ENCODE results near the gene RPS25.
A peak's percentile ranks its signal among the peaks of the same experiment; 100 is the strongest.
"Not testable (repeated sequence)": the region's sequence is repeated elsewhere in the genome, so short reads cannot be mapped to it uniquely, and the experiment has no call there.

Gene RPS25

DNA sequence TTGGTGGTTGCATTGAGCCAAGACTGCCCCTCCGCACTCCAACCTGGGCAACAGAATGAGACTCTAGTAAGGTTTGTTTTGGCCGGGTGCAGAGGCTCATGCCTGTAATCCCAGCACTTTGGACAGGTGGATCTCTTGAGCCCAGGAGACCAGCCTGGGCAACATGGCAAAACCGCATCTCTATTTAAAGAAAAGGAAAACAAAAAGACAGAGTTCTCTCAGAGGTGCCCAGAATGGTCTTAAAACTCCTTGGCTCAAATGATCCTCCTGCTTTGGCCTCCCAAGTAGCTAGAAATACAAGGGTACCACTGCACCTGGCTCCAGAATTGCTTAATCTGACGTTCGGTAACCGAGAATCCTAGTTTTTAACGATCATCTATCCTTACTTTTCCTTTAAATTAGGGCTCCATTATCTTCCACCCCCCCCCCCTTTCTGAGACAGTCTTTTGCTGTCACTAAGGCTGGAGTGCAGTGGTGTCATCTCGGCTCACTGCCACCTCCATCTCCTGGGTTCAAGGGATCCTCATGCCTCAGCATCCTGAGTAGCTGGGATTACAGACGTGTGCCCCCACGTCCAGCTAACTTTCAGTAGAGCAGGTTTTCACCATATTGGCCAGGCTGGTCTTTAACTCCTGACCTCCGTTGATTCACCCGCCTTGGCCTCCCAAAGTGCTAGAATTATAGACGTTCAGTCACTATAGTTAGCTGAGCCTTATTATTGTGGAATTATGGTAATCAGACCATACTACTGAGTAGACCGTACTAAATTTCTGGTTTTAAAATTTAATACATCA lies 1.7 kb downstream of the RPS25 start:
- DNase-seq (ENCODE audit: low read depth in 2 of 3, low spot score in 1 of 3) = no peak

DNA sequence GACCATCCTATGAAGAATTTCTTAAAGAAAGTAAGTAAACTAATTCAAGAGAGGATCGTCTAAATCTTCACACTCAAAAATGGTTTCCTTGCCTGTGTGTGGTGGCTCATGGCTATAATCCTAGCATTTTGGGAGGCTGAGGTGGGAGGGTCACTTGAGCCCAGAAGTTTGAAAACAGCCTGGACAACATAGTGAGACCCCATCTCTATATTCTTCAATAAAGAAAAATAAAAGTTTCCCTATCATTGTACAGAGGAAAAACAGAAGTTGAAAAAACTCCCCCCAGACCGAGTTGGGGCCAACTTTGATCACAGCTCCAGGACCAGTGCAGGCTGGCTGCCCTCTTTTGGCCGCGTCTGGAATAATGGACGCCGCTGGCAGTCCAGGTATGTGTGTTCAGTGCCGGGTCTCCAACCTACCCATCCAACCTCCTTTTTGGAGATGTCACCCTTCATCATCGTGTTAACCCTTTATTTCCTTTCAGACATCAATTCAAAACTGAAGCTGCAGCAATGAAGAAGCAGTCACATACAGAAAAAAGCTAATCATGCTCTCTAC lies 3.0 kb downstream of the RPS25 start:
- no peak for DNase-seq (ENCODE audit: low read depth in 2 of 3, low spot score in 1 of 3)

DNA sequence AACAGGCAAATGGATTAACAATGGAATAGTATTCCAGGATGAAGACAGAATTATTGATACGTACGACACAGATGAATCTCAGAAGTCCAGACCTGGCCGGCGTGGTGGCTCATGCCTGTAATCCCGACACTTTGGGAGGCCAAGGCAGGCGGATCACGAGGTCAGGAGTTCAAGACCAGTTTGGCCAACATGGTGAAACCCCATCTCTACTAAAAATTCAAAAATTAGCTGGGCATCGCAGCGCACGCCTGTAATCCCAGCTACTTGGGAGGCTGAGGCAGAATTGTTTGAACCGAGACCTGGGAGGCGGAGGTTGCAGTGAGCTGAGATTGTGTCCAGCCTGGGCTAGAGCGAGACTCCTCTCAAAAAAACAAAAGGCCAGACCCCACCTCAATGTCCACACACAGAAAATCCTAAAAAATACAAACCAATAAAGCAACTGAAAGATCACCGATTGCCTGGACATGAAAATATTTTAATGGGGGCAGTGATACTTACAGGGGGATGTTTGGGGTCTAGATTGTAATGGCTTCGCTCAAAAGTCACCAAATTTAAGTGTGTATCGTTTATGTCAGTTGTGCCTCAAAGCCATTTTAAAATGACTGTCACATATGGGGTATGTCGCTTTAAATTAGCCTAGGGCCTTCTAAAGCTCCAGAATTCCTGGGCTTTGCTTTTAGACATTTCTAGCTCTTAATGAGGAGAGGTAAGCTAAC lies 3.8 kb downstream of the RPS25 start:
- DNase-seq (ENCODE audit: low read depth in 2 of 3, low spot score in 1 of 3) = no peak

DNA sequence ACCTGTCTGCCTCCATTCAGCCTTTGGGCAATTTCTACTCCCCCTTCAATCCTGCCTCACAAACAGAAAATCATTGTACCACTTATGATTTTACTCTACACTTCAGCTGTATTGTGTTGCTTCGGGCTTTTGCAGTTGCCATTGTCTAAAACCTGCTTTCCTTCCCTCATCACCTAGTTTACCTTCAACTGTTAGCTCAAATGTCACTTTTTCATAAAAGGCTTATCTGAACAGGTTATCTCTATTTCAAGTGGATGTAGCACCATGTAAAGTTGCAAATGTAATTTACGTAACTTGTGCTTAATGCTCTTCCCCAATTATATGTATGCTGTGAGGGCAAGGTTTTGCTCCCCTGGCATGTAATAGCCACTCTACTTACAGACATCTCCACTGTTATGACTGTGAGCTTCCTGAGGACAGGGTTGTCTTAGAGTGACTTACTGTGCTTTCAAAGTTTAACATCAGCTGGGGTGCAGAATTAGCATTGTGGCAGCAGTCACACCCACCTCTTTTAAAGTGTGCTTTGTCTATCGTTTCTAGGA lies 5.4 kb downstream of the RPS25 start:
- no peak for DNase-seq (ENCODE audit: low read depth in 2 of 3, low spot score in 1 of 3)

DNA sequence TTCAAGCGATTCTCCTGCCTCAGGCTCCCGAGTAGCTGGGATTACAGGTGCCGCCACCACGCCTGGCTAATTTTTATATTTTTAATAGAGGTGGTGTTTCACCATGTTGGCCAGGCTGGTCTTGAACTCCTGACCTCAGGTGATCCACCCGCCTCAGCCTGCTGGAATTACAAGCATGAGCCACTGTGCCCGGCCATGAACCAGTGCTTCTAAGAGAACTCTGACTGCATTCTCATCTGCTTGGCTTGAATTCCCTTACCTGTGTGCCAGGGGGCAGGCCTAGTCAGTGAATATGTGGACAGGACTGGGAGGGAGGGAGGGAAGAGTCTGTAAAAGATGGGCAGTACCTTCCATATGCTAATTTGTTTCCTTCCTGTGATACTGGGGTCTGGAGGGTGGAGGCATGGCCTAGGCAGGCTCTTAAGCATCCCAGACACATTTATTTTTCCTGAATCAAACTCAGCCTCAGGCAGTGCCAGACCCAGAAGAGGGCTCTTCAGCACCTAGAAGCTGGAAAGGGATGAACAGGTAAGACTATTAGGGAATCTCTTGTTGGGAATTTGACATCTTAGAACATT lies 6.6 kb downstream of the RPS25 start:
- no peak for DNase-seq (ENCODE audit: low read depth in 2 of 3, low spot score in 1 of 3)

DNA sequence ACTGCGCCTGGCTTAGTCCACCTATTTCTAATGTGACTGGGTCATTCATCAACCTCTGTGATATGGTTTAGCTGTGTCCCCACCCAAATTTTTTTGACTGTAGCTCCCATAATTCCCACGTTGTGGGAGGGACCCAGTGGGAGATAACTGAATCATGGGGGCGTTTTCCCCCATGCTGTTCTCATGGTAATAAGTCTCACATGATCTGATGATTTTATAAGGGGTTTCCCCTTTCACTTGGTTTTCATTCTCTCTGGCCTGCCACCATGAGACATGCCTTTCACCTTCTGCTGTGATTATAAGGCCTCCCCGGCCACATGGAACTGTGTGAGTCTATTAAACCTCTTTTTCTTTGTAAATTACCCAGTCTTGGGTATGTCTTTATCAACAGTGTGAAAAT lies 11.5 kb downstream of the RPS25 start:
- no peak for DNase-seq (ENCODE audit: low read depth in 2 of 3, low spot score in 1 of 3)

DNA sequence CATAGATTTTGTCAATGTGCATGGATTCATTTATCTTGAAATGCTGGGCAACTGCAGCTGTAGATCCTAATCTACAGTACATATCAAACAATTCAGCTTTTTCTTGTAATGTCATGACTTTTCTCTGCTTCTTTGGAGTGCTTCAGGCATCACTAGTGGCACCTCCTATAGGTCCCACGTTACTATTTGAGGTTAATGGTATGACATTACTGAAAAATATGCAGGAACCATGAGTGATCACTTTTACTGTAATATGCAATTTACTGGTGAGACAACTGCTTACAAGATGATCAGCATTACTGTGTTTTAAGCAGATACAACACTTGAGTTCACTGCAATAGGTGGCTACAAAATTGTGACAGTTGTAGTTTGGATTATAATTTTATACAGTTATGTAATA lies 17.2 kb downstream of the RPS25 start:
- no peak for DNase-seq (ENCODE audit: low read depth in 2 of 3, low spot score in 1 of 3)

DNA sequence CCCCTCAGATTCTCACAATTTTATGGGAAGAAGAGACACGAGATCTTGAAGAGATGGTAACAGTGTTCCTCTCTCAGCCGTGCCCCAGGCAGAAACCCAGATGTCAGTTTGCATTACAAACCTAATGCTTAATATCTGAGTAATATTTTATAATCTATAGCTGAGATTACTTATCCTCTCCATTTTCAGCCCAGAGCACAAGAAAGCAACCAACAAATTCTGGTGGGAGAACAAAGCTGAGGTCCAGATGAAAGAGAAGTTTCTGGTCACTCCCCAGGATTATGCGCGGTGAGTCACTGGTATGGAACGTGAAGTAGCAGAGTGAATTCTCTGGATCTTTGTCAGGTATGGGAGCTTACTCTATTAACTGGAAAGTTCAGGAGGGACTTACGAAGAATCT lies 19.3 kb downstream of the RPS25 start:
- DNase-seq (ENCODE audit: low read depth in 2 of 3, low spot score in 1 of 3) = no peak

DNA sequence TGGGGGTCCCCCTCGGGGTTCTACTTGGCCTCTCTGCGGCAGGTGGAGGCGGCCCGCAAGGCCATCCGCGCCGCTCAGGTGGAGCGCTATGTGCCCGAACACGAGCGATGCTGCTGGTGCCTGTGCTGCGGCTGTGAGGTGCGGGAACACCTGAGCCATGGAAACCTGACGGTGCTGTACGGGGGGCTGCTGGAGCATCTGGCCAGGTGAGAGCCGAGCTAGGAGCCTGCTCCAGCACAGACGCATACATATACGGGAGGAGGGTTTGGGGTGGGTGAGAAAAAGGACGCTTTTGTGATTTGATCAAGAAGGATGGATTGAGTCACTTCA lies 19.8 kb downstream of the RPS25 start:
- DNase-seq (ENCODE audit: low read depth in 2 of 3, low spot score in 1 of 3) = no peak

DNA sequence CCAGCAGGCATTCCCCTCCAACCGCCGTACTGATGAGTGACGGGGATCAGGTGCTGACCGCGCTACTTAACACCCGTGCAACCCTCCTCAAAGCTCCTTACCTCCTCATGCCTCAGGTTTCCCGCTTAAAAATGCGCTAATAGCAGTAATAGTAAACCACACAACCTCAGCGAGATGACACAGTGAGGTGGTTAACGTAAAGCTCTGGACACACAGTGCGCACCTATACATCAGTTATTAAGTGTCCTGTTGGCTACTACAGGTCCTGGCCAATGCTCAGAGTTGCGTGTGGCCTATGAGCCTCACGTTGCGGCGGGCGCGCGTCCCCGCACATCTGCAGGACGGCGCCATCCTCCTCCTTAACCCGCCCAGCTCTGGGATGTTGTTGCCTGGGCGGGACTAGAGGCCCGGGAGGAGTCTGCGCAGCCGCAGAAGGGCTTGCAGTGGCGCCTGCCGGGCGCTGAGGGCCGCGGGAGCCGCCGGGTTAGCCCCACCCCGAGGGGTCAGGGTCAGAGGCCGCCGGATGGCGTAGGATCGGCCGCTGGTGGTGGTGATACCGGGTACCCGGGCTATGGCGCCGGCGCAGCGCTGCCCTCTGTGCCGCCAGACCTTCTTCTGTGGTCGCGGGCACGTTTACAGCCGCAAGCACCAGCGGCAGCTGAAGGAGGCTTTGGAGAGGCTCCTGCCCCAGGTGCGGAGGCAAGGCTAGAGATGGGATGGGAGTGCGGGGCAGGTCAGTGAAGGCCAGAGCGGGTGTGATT lies 20.3 kb downstream of the RPS25 start, which contains the start of gene CENATAC:
TSS of gene CENATAC (plus strand) at position 512 of the 761 bp plus-strand sequence. CDS start at position 572, 60 bp downstream.
- peak; percentile 94 to 95 (median 94) for DNase-seq (ENCODE audit: low read depth in 2 of 3, low spot score in 1 of 3)

DNA sequence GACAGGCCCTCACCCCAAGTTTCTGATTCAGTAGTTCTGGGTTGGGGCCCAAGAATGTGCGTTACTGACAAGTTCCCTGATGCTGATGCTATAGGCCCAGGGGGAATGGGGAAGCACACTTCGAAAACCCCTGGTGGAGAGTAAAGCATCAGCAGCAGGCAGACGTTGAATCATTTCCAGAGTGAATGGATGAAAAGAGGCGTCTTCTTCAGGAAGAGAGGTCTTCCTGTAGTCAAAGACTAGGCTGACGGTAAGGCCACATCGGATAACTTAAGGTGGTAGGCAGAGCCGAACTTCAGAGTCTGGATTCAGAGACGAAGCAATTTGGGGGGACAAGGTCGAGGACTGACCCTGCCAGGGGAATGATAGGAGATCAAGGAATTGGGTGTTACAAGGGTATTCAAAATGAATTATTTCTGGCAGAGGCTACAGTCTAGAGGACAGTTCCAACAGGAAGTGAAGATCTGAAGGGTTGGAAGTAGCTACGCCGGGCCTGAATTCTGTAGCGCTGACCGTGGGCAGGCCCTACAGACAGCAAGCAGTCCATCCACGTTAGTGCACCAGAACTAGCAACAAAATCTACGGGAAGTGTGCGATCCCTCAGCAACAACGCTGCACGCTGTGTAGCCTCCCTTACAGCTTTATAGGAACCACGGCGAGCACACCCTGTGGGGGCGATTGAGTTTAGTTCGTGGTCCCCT lies 21.1 kb downstream of the RPS25 start:
- DNase-seq (ENCODE audit: low read depth in 2 of 3, low spot score in 1 of 3) = peak in 2 of 3 donors; percentile 32 to 35

DNA sequence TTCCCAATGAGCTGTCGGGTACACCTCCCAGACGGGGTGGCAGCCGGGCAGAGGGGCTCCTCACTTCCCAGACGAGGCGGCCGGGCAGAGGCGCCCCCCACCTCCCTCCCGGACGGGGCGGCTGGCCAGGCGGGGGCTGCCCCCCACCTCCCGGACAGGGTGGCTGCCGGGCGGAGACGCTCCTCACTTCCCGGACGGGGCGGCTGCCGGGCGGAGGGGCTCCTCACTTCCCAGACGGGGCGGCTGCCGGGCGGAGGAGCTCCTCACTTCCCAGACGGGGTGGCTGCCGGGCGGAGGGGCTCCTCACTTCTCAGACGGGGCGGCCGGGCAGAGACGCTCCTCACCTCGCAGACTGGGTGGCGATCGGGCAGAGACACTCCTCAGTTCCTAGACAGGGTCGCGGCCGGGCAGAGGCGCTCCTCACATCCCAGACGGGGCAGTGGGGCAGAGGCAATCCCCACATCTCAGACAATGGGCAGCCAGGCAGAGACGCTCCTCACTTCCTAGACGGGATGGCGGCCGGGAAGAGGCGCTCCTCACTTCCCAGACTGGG lies 26.6 kb downstream of the RPS25 start:
- DNase-seq (ENCODE audit: low read depth in 2 of 3, low spot score in 1 of 3) = not testable (repeated sequence)

DNA sequence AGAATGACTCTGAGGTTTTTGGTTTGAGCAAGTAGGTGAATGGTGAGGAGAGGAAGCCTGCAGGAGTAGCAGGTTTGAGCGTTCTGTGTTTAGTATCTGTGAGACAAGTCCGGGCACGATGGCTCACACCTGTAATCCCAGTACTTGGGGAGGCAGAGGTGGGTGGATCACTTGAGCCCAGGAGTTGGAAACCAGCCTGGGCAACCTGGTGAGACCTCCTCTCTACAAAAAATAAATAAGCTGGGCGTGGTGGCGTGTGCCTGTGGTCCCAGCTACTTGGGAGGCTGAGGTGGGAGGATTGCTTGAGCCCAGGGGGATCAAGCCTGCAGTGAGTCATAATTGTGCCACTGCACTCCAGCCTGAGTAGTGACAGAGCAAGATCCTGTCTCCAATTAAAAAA lies 29.9 kb downstream of the RPS25 start:
- no peak for DNase-seq (ENCODE audit: low read depth in 2 of 3, low spot score in 1 of 3)

DNA sequence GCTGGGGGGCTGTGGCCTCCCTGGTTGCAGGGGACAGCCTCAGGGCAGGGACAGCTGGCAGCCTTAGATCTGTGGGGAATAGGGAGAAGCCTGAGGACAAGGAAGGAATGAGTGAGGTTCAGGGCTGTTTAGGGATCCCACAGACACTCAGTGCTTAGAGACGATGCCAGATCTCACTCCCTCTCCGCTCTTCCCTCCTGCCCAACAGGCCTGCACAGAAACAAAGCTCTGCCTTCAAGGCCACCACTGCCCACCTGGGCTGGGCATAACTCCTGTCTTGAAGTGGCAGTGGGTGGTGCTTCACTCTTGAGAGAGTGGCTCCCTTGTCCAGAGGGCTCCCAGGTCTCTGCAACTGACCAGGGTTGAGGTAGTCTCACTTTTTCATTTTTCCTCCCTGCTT lies 33.3 kb downstream of the RPS25 start:
- DNase-seq (ENCODE audit: low read depth in 2 of 3, low spot score in 1 of 3) = no peak

DNA sequence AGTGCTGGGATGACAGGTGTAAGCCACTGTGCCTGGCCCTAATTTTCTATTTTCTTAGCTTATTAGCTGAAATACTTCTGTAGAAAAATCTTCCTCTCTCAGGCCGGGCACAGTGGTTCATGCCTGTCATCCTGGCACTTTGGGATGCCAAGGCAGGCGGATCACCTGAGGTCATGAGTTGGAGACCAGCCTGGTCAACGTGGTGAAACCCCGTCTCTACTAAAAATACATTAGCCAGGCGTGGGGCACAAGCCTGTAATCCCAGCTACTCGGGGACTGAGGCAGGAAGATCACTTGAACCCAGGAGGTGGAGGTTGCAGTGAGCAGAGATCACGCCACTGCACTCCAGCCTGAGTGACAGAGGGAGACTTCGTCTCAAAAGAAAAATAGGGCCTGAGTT lies 33.8 kb downstream of the RPS25 start:
- not testable (repeated sequence) for DNase-seq (ENCODE audit: low read depth in 2 of 3, low spot score in 1 of 3)

DNA sequence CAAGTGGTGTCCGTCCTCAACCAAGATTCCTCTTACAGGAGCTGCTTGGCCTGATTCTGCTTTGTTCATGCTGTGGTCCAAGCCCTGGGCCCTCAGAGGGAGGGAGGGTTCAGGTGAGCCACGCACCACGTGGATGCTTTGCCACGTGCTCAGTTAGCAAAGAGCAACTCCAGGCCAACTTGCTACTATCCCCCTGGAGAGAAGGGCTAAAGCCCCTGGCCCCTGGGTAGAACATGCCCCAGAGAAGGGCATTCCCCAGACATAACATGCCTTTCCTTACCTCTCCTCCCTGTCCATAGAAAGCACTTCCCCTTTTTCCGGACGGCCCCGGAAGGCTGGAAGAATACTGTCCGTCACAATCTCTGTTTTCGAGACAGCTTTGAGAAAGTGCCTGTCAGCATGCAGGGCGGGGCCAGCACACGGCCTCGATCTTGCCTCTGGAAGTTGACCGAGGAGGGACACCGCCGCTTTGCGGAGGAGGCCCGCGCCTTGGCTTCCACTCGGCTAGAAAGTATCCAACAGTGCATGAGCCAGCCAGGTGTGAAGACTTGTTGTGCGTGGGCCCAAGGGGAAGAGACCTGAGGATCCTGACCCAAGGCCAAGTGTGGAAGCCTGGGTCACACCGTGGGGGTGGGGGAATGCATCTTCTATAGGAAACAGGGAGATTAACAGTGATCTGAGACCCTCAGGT lies 37.8 kb downstream of the RPS25 start:
- no peak for DNase-seq (ENCODE audit: low read depth in 2 of 3, low spot score in 1 of 3)

DNA sequence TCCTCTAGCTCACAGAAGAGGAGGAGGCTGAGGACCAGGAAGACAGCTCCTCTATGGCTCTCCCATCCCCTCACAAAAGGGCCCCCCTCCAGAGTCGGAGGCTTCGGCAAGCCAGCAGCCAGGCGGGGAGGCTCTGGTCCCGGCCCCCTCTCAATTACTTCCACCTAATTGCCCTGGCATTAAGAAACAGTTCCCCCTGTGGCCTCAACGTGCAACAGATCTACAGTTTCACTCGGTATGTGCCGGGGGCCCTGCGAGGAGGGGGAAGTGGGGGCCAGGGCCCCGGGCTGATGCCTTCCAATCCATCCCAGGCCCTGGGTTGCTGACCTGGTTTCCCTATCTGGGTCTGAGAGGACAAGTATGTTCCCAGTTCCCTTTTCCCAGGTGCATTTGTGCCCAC lies 38.7 kb downstream of the RPS25 start:
- DNase-seq (ENCODE audit: low read depth in 2 of 3, low spot score in 1 of 3) = no peak

DNA sequence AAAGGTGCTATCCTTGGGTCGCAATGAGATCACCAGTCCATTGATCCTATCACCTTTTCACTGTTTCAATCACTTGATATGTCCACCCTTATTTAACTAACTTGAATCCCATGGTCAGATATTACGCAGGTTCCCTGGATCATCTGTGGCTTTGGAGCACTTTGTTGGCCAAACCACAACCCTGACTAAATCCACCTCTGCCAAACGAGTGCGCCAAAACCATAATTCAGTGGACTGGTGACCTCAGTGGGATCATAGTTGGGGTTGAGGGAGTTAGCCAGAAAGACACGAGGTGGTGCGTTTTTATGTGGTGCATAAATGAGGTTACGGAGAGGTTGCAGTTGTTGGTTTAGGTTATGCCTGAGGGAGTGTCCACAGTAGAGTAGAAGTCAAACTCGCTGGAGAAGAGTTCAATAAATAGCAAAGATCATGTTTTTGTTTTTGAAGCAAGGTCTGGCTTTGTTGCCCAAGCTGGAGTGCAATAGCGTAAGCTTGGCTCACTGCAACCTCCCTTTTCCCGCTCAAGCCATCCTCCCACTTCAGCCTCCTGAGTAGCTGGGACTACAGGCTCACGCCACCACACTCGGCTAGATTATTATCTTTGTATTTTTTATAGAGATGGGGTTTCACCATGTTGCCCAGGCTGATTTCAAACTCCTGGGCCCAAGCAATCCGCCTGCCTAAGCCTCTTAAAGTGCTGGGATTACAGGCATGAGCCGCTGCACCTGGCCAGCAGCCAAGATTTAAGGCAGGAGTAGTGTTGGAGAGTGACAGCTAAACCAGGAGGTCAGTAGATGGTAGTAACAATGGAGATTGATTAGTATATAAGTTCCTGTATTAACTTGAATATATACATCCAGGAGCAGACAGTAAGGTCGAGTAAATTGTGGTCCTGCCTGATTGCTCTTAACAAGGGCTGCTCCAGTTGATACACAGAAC lies 42.1 kb downstream of the RPS25 start:
- DNase-seq (ENCODE audit: low read depth in 2 of 3, low spot score in 1 of 3) = no peak

Data from stimulated activated CD4-positive, alpha-beta T cell treated with anti-CD3 and anti-CD28 coated beads, Interleukin-12 subunit alpha, Interleukin-12 subunit beta, amount 100 ng/mL, for 48 hours (primary cell).